HCT116 (cell line): Measurements from ENCODE around the gene IGSF9B. TPM values are rescaled to one million over a fixed set of nuclear protein-coding genes. Genes with fewer than 3 reads are reported as not detected.

Experiments
- ATAC-seq: fragments of 200-7000 bp; cut with Tn5 transposase; 2 replicates; pipeline ENCODE4 v1.9.1; 2020; ENCODE audit warnings: mild to moderate bottlenecking, moderate library complexity
- BruUV-seq: library from RNA; stranded (reverse); fragments of 400-500 nt; replicated peaks from 2 replicates; lab custom pipeline; 2021; lab: Mats Ljungman, UMichigan
- CTCF ChIA-PET: fragments of 300-600 bp; sonication (Branson Sonifier 250); formaldehyde crosslinking; loops from one replicate; lab custom pipeline; 2021; ENCODE audit warnings: antibody characterized with exemption; lab: Charles Lee
- POLR2A ChIA-PET: fragments of 300-600, 350-600 bp; sonication (Branson Sonifier 250); formaldehyde crosslinking; loops from one replicate; lab custom pipeline; 2021; ENCODE audit warnings: antibody characterized with exemption; lab: Charles Lee
- RAD21 ChIA-PET, 2 experiments: fragments of 300-600 bp; sonication (Branson Sonifier 250); formaldehyde crosslinking; loops; one replicate each; lab custom pipeline; 2023; ENCODE audit warnings: low total read pairs in 2 of 2; ENCODE audit not compliant: uncharacterized antibody in 2 of 2, unreplicated experiment in 2 of 2, low non-redundant PET in 1 of 2; lab: Charles Lee
- DNase-seq: peaks from one replicate; pipeline ENCODE4 v3.0.0-alpha.2; 2010; ENCODE audit warnings: low read depth, low spot score
- H2AFZ ChIP-seq: fragments of 200-600 bp; shearing (Covaris generic), sonication (generic); 2 replicates; pipeline ENCODE4 v1.6.1; 2017; ENCODE audit warnings: low read depth, mixed run types, mixed read lengths, antibody characterized with exemption, low read length; ENCODE audit not compliant: poor library complexity, severe bottlenecking
- H3K27ac ChIP-seq: 2 replicates; pipeline ENCODE4 v1.5.1; 2012; ENCODE audit warnings: low read depth, low read length
- H3K27me3 ChIP-seq: fragments of 200-600 bp; sonication (generic); 2 replicates; pipeline ENCODE4 v1.6.1; 2016; ENCODE audit warnings: mixed run types, low read length, mixed read lengths; ENCODE audit not compliant: insufficient read depth
- H3K36me3 ChIP-seq, 2 experiments: fragments of 200-500 bp in 1 of 2; fragments of 200-600 bp in 1 of 2; sonication (Bioruptor generic) in 1 of 2; sonication (generic) in 1 of 2; 2 replicates each; pipeline versions ENCODE4 v1.5.1 to v1.6.1; 2014 to 2016; ENCODE audit warnings: low read length in 2 of 2, inconsistent platforms in 1 of 2, mixed read lengths in 1 of 2, mixed run types in 1 of 2; ENCODE audit not compliant: insufficient read depth in 2 of 2, control insufficient read depth in 1 of 2
- H3K4me1 ChIP-seq, 2 experiments: fragments of 200-600 bp in 1 of 2; sonication (generic) in 1 of 2; 2 replicates each; pipeline versions ENCODE4 v1.5.1 to v1.6.1; 2012 to 2017; ENCODE audit warnings: low read length in 2 of 2, inconsistent platforms in 1 of 2, mild to moderate bottlenecking in 1 of 2, mixed read lengths in 1 of 2, mixed run types in 1 of 2, moderate library complexity in 1 of 2; ENCODE audit not compliant: insufficient read depth in 2 of 2, control insufficient read depth in 1 of 2
- H3K4me2 ChIP-seq: fragments of 200-600 bp; sonication (generic); 2 replicates; pipeline ENCODE4 v1.6.1; 2017; ENCODE audit warnings: mixed run types, low read length, mixed read lengths
- H3K4me3 ChIP-seq, 2 experiments: fragments of 200-600 bp in 1 of 2; sonication (generic) in 1 of 2; replicated peaks in 1 of 2; 2 replicates each; pipeline ENCODE4 v1.5.1; 2011 to 2016; ENCODE audit warnings: low read length in 2 of 2, control low read depth in 1 of 2, low read depth in 1 of 2, mild to moderate bottlenecking in 1 of 2, mixed read lengths in 1 of 2, mixed run types in 1 of 2
- H3K79me2 ChIP-seq: fragments of 200-600 bp; sonication (generic); 2 replicates; pipeline ENCODE4 v1.6.1; 2017; ENCODE audit warnings: mild to moderate bottlenecking, mixed run types, low read length, moderate library complexity, mixed read lengths; ENCODE audit not compliant: insufficient read depth
- H3K9ac ChIP-seq: fragments of 200-600 bp; sonication (generic); 2 replicates; pipeline ENCODE4 v1.6.1; 2016; ENCODE audit warnings: low read length, mixed read lengths
- H3K9me2 ChIP-seq: fragments of 200-600 bp; sonication (generic), shearing (Covaris generic); 2 replicates; pipeline ENCODE4 v1.6.1; 2017; ENCODE audit warnings: mixed run types, mild to moderate bottlenecking, moderate library complexity; ENCODE audit not compliant: insufficient read depth
- H3K9me3 ChIP-seq, 2 experiments: fragments of 200-500 bp in 1 of 2; fragments of 200-600 bp in 1 of 2; sonication (Bioruptor generic) in 1 of 2; sonication (generic) in 1 of 2; 2 replicates each; pipeline ENCODE4 v1.6.1; 2014 to 2017; ENCODE audit warnings: low read length in 2 of 2, mixed read lengths in 2 of 2, inconsistent platforms in 1 of 2, low read depth in 1 of 2, mild to moderate bottlenecking in 1 of 2, mixed run types in 1 of 2, moderate library complexity in 1 of 2; ENCODE audit not compliant: control insufficient read depth in 1 of 2, insufficient read depth in 1 of 2
- H4K20me1 ChIP-seq: fragments of 200-600 bp; sonication (generic), shearing (Covaris generic); 2 replicates; pipeline ENCODE4 v1.6.1; 2017; ENCODE audit warnings: mixed run types, mild to moderate bottlenecking, moderate library complexity; ENCODE audit not compliant: insufficient read depth
- CBX3 ChIP-seq: IDR thresholded peaks from 2 replicates; pipeline ENCODE4 v1.6.1; 2012; ENCODE audit warnings: low read depth
- CEBPB ChIP-seq: IDR thresholded peaks from 2 replicates; pipeline ENCODE4 v1.6.1; 2012; ENCODE audit warnings: low read depth
- CTCF ChIP-seq, 3 experiments: fragments of 200-600 bp in 1 of 3; sonication (generic) in 1 of 3; IDR thresholded peaks in 2 of 3; conservative IDR thresholded peaks in 1 of 3; 2 replicates each; pipeline ENCODE4 v1.5.1; 2012 to 2017; ENCODE audit warnings: low read depth in 2 of 3, low read length in 2 of 3, antibody characterized with exemption in 1 of 3, borderline replicate concordance in 1 of 3, control low read depth in 1 of 3, mild to moderate bottlenecking in 1 of 3, mixed read lengths in 1 of 3, mixed run types in 1 of 3, moderate library complexity in 1 of 3; ENCODE audit not compliant: insufficient read depth in 1 of 3
- EGR1 ChIP-seq: IDR thresholded peaks from 2 replicates; pipeline ENCODE4 v1.6.1; 2012; ENCODE audit warnings: low read depth
- ELF1 ChIP-seq: IDR thresholded peaks from 2 replicates; pipeline ENCODE4 v1.6.1; 2012; ENCODE audit warnings: low read depth, borderline replicate concordance
- EZH2 ChIP-seq: fragments of 200-600 bp; sonication (generic); IDR thresholded peaks from 2 replicates; pipeline ENCODE4 v1.6.1; 2017; ENCODE audit warnings: antibody characterized with exemption, mixed run types
- EZH2phosphoT487 ChIP-seq: fragments of 200-600 bp; IDR thresholded peaks from 2 replicates; pipeline ENCODE4 v1.6.1; 2018; ENCODE audit warnings: antibody characterized with exemption, borderline replicate concordance
- FOSL1 ChIP-seq: IDR thresholded peaks from 2 replicates; pipeline ENCODE4 v1.6.1; 2012; ENCODE audit warnings: low read depth
- JUND ChIP-seq: IDR thresholded peaks from 2 replicates; pipeline ENCODE4 v1.6.1; 2012
- POLR2AphosphoS5 ChIP-seq: IDR thresholded peaks from 2 replicates; pipeline ENCODE4 v1.6.1; 2011; ENCODE audit warnings: mild to moderate bottlenecking, low read depth, low read length, moderate library complexity
- RAD21 ChIP-seq: IDR thresholded peaks from 2 replicates; pipeline ENCODE4 v1.6.1; 2012; ENCODE audit warnings: low read depth, mild to moderate bottlenecking
- SIN3A ChIP-seq: IDR thresholded peaks from 2 replicates; pipeline ENCODE4 v1.6.1; 2012; ENCODE audit warnings: low read depth
- SP1 ChIP-seq: IDR thresholded peaks from 2 replicates; pipeline ENCODE4 v1.6.1; 2012; ENCODE audit warnings: low read depth
- ZBTB33 ChIP-seq: IDR thresholded peaks from 2 replicates; pipeline ENCODE4 v1.6.1; 2011; ENCODE audit warnings: mild to moderate bottlenecking, low read length, moderate library complexity; ENCODE audit not compliant: insufficient replicate concordance; ENCODE audit errors: extremely low read depth
- intact Hi-C: fragments of 100-400 bp; cut with micrococcal nuclease; formaldehyde crosslinking; loops from 2 replicates; pipeline ENCODE4 v1.10.0; 2022
- total RNA-seq: library from RNA; stranded (reverse); gene quantifications from one replicate; pipeline ENCODE4 v1.2.1, GENCODE V29; 2021; ENCODE audit not compliant: unreplicated experiment

The IGSF9B gene
- total RNA-seq, 1 experiment from 2014 or later: 12.4 TPM

DNA sequence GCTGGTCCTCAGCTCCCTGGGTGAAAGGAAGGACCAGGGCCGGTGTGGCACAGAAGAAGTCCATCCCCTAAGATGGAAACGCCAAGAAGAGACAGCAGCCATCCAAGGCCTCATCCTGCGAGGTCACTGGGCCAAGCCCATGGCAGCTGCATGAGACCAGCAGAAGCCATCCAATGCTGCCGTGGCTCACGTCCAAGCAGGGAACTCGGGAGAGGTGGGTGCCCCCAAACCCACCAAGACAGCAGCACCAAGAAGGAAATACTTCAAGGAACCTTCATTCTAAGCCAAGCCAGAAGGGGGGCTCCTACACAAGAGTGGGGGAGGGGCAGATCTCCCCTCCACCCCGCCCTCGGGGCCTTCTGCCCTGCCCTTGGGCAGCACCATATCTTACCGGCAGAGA, 49.6 kb downstream of the IGSF9B start:
- Histone ChIP-seq H2AFZ (no peak overlapping the region), H3K36me3 (no peaks in the 10 kb centered on the region), H3K4me3 (no peak overlapping the region), H3K79me2 (no peaks in the 10 kb centered on the region), H3K27ac (no peak overlapping the region), H4K20me1 (no peaks in the 10 kb centered on the region)
- intact Hi-C loops: no loop called here
- no peak for ATAC-seq
- TF ChIP-seq ZBTB33: no peak
- no peak for TF ChIP-seq CBX3
- TF ChIP-seq RAD21: no peak
- TF ChIP-seq CEBPB: no peak
- TF ChIP-seq EGR1: no peak
- TF ChIP-seq POLR2AphosphoS5: no peak
- TF ChIP-seq EZH2phosphoT487: no peak
- TF ChIP-seq FOSL1: no peak
- no peak for TF ChIP-seq SP1
- TF ChIP-seq CTCF (IDR thresholded peaks at IDR 0.05 in 2 of 3, conservative IDR thresholded peaks at IDR 0.05 in 1 of 3; ENCODE audit: borderline replicate concordance in 1 of 3, insufficient read depth in 1 of 3, low read depth in 2 of 3, low read length in 2 of 3): no peak
- no peak for TF ChIP-seq ELF1
- no peak for TF ChIP-seq EZH2
- TF ChIP-seq JUND: no peak
- no peak for TF ChIP-seq SIN3A
- TF ChIP-seq, all 23 proteins: peak for 0
- no peaks in the 10 kb centered on the region for H3K4me1 ChIP-seq
- no TSS peak for BruUV-seq
- RAD21 ChIA-PET: no interaction called here
- no peak overlapping the region for H3K9ac ChIP-seq
- no peaks in the 10 kb centered on the region for H3K9me3 ChIP-seq
- no peak for DNase-seq
- H3K27me3 ChIP-seq: no peaks in the 10 kb centered on the region
- CTCF ChIA-PET: interaction anchor here (0.6 kb wide), 1 partner anchor 38 kb away, joined by 3 read pairs; no protein-coding TSS in a partner anchor
- POLR2A ChIA-PET: no interaction called here
- no peak overlapping the region for H3K4me2 ChIP-seq
- no peaks in the 10 kb centered on the region for H3K9me2 ChIP-seq
